Mononuclear cell (primary cell): ENCODE measurements around the gene CD70. TPM values are rescaled to one million over a fixed set of nuclear protein-coding genes. Genes with fewer than 3 reads are reported as not detected.
"Not testable (repeated sequence)": the region's sequence is repeated elsewhere in the genome, so short reads cannot be mapped to it uniquely, and the experiment has no call there.

Experiments
- H3K27me3 ChIP-seq: 2 replicates; pipeline ENCODE4 v1.6.0; 2011; ENCODE audit warnings: low read length, control low read depth; ENCODE audit not compliant: insufficient read depth
- H3K4me1 ChIP-seq: 2 replicates; pipeline ENCODE4 v1.5.1; 2011; ENCODE audit warnings: mild to moderate bottlenecking, low read length, control low read depth; ENCODE audit not compliant: insufficient read depth
- H3K4me3 ChIP-seq: 2 replicates; pipeline ENCODE4 v1.5.1; 2011; ENCODE audit warnings: mild to moderate bottlenecking, low read length, moderate library complexity
- H3K9me3 ChIP-seq: 2 replicates; pipeline ENCODE4 v1.5.1; 2011; ENCODE audit warnings: low read depth, mild to moderate bottlenecking, control low read depth, low read length
- total RNA-seq: library from RNA; depleted of rRNA; stranded (reverse); fragments of >200 nt; gene quantifications from one replicate; pipeline ENCODE4 v1.2.3, GENCODE V29; 2012

CD70 gene
- total RNA-seq, 1 donor, result 1.4 TPM

- not testable (repeated sequence) for H3K27me3 ChIP-seq, H3K9me3 ChIP-seq, H3K4me3 ChIP-seq, H3K4me1 ChIP-seq
Observed at GRCh38 chr19:6562437-6562836, 28.5 kb downstream of the CD70 start.

- Histone ChIP-seq H3K27me3 (peaks cover 3% of the 10 kb centered on the region), H3K4me3 (no peak overlapping the region), H3K4me1 (peaks cover 5% of the 10 kb centered on the region), H3K9me3 (no peaks in the 10 kb centered on the region)
Observed at GRCh38 chr19:6556480-6557195, 34.3 kb downstream of the CD70 start.

- no peak overlapping the region for H3K4me3 ChIP-seq
- H3K4me1 ChIP-seq, result peaks cover 8% of the 10 kb centered on the region
- peaks cover 3% of the 10 kb centered on the region for H3K27me3 ChIP-seq
- H3K9me3 ChIP-seq, result no peaks in the 10 kb centered on the region
Observed at GRCh38 chr19:6556043-6556449, 34.9 kb downstream of the CD70 start.

GRCh38 chr19:6551607-6552450 is 39.1 kb downstream of the CD70 start:
- Histone ChIP-seq H3K9me3 (no peaks in the 10 kb centered on the region), H3K4me1 (peaks cover 8% of the 10 kb centered on the region), H3K4me3 (no peak overlapping the region), H3K27me3 (peaks cover 3% of the 10 kb centered on the region)

GRCh38 chr19:6551091-6551490 is 39.9 kb downstream of the CD70 start:
- no peaks in the 10 kb centered on the region for H3K27me3 ChIP-seq
- H3K9me3 ChIP-seq, result no peaks in the 10 kb centered on the region
- H3K4me3 ChIP-seq, result no peak overlapping the region
- H3K4me1 ChIP-seq, result peaks cover 8% of the 10 kb centered on the region

GRCh38 chr19:6550679-6551078 is 40.3 kb downstream of the CD70 start:
- not testable (repeated sequence) for H3K4me1 ChIP-seq, H3K27me3 ChIP-seq, H3K9me3 ChIP-seq, H3K4me3 ChIP-seq

GRCh38 chr19:6543866-6544347 is 47.0 kb downstream of the CD70 start:
- H3K4me3 ChIP-seq, result no peak overlapping the region
- H3K27me3 ChIP-seq, result no peaks in the 10 kb centered on the region
- H3K4me1 ChIP-seq, result no peaks in the 10 kb centered on the region
- H3K9me3 ChIP-seq, result no peaks in the 10 kb centered on the region

GRCh38 chr19:6540918-6541689 is 49.8 kb downstream of the CD70 start:
- no peaks in the 10 kb centered on the region for H3K27me3 ChIP-seq
- no peak overlapping the region for H3K4me3 ChIP-seq
- peaks cover 9% of the 10 kb centered on the region for H3K4me1 ChIP-seq
- H3K9me3 ChIP-seq, result no peaks in the 10 kb centered on the region

GRCh38 chr19:6539514-6539913 is 51.4 kb downstream of the CD70 start:
- H3K27me3 ChIP-seq, result no peaks in the 10 kb centered on the region
- no peak overlapping the region for H3K4me3 ChIP-seq
- peaks cover 13% of the 10 kb centered on the region for H3K4me1 ChIP-seq
- H3K9me3 ChIP-seq, result no peaks in the 10 kb centered on the region

Other genes with a start within 250 kb of the CD70 start
- gene CLPP, start 229.6 kb downstream of the CD70 start, total RNA-seq, result 31.3 TPM
- 45.4 TPM for gene ALKBH7, start 218.4 kb downstream of the CD70 start, total RNA-seq
- gene PSPN, start 215.2 kb downstream of the CD70 start, total RNA-seq, result 1.0 TPM
- gene GTF2F1, start 198.0 kb downstream of the CD70 start, total RNA-seq, result 35.5 TPM
- 65.9 TPM for gene KHSRP, start 166.3 kb downstream of the CD70 start, total RNA-seq
- not detected for gene SLC25A41, start 157.4 kb downstream of the CD70 start, total RNA-seq
- gene SLC25A23, start 131.4 kb downstream of the CD70 start, total RNA-seq, result 5.9 TPM
- gene CRB3, start 126.9 kb downstream of the CD70 start, total RNA-seq, result 4.0 TPM
- gene DENND1C, start 109.4 kb downstream of the CD70 start, total RNA-seq, result 23.9 TPM
- gene TUBB4A, start 88.8 kb downstream of the CD70 start, total RNA-seq, result 0.10 TPM
- gene TNFSF9, start 60.1 kb downstream of the CD70 start, total RNA-seq, result 10.5 TPM
- gene TNFSF14, start 79.0 kb upstream of the CD70 start, total RNA-seq, result 13.0 TPM
- gene C3, start 129.5 kb upstream of the CD70 start, total RNA-seq, result 3.1 TPM
- 43.9 TPM for gene GPR108, start 146.4 kb upstream of the CD70 start, total RNA-seq
- 4.2 TPM for gene TRIP10, start 148.5 kb upstream of the CD70 start, total RNA-seq
- 14.0 TPM for gene SH2D3A, start 176.3 kb upstream of the CD70 start, total RNA-seq
- gene VAV1, start 181.6 kb upstream of the CD70 start, total RNA-seq, result 46.8 TPM